GM21619 (cell line): Measurements from ENCODE around the gene CALML6.

Source experiments
- ATAC-seq: cut with Tn5 transposase; IDR thresholded peaks from one replicate; pipeline ENCODE4 v1.9.1; 2021; ENCODE audit not compliant: unreplicated experiment

The CALML6 gene

GRCh38 chr1:1941211-1941841, 26.3 kb downstream of the CALML6 start:
- no peak for ATAC-seq

GRCh38 chr1:1941868-1942752, 27.1 kb downstream of the CALML6 start:
- ATAC-seq, result no peak

- ATAC-seq, result no peak
Measured at GRCh38 chr1:1942753-1943656, 27.9 kb downstream of the CALML6 start.

DNA sequence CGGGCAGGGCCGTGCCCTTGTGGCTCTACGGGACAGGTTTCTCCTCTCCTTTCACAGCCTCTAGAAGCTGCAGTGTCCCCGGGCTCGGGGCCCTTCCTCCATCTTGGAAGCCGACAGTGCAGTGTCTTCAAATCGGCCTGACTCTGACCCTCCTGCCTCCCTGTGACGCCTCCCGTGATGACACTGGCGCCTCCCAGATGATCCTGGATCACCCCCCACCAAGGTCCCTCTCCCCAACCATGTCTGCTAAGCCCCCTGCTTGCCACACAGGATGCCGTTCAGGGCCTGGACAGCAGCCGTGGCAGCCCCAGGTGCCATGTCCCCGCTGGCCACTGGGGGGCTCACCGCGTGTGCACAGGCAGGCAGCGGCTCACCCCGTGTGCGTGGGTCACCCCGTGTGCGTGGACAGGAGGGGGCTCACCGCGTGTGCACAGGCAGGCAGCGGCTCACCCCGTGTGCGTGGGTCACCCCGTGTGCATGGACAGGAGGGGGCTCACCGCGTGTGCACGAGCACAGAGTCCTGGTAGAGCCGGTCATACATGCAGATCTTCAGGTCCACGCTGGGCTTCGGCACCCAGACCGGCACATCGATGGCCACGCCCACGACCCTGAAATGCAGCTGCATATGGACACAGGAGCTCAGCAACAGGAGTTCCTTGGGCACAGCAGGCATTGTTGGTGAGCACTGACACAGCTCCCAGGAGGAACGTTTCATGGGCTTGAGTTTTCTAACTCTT, 28.9 kb downstream of the CALML6 start:
- no peak for ATAC-seq

- ATAC-seq, result no peak
Measured at GRCh38 chr1:1945782-1946393, 30.8 kb downstream of the CALML6 start.

- ATAC-seq, result no peak
Measured at GRCh38 chr1:1946540-1946939, 31.5 kb downstream of the CALML6 start.

DNA sequence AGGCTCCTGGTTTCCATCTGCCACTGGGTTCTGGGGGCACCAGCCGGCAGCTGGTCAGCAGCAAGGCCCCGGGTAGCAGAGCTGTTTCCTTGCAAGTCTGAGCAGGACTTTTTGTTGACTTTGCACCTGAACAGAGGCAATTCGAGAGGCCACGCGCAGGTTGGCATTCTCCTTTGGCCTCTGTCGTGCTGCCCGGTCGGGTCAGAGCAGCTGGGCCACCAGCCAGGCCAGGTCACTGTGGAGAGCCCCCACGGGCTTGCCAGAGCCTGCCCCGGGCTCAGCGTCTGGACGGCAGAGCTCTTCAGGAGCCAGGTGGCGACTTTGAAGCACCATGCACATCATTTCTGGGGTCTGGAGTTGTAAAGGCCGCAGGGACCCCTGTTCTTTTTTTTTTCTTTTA, 32.4 kb downstream of the CALML6 start:
- no peak for ATAC-seq

DNA sequence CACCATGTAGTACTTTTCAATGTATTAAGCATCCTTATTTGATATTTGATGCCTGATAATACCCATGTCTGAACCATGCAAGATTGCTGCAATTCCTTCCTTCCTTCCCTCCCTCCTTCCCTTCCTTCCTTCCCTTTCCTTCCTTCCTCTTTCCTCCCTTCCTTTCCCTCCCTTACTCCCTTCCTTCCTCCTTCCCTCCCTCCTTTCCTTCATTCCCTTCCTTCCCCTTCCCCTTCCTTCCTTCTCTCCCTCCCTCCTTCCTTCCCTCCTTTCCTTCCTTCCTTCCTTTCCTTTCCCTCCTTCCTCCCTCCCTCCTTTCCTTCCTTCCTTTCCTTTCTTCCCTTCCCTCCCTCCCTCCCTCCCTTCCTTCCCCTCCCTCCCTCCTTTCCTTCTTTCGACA, 33.7 kb downstream of the CALML6 start:
- ATAC-seq, result no peak

GRCh38 chr1:1950940-1951339, 35.9 kb downstream of the CALML6 start:
- ATAC-seq, result no peak

- no peak for ATAC-seq
Measured at GRCh38 chr1:1954015-1954414, 39.0 kb downstream of the CALML6 start.

GRCh38 chr1:1954831-1955441, 39.9 kb downstream of the CALML6 start:
- no peak for ATAC-seq

DNA sequence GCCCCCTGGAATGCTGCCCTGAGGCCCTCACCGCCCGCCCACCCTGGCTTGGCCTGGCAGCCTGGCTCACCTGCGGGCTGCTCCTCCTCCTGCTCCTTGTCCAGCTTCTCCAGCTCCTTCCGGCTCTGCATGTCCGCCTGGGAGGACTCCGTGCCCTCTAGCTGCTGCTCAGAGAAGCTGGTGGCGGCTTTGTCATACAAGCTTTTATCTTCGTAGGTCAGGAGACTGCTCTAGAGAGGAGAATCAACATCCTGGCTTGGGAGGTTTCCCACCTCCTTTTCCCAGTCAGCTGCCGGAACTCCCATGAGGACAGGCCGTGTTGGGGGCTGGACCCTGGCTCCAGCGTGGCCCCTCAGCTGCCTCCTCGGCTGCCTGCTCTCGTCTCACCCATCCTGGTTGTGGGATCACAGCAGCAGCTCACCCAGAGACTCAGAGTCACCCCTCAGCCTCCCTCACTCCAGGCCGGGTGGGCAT, 40.6 kb downstream of the CALML6 start:
- ATAC-seq, result no peak

DNA sequence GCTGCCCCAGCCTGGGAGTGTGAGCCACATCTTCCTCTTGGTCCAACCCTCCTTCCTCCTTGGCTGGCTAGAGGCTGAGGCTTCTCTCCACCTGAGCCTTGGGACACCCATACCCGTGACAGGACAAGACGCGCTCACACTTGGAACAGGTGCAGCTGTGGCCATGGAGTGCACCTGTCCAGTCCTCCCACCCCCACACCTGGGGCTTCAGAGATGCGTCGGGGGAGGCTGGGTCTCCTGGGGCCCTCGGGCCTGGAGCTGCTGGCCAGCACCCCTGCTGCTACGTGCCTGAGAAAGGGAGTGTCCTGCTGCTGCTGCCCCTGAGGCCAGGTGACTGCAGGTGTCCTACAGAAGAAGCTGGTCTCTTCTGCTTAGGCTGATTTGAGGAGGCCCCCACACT, 41.0 kb downstream of the CALML6 start:
- ATAC-seq, result no peak

DNA sequence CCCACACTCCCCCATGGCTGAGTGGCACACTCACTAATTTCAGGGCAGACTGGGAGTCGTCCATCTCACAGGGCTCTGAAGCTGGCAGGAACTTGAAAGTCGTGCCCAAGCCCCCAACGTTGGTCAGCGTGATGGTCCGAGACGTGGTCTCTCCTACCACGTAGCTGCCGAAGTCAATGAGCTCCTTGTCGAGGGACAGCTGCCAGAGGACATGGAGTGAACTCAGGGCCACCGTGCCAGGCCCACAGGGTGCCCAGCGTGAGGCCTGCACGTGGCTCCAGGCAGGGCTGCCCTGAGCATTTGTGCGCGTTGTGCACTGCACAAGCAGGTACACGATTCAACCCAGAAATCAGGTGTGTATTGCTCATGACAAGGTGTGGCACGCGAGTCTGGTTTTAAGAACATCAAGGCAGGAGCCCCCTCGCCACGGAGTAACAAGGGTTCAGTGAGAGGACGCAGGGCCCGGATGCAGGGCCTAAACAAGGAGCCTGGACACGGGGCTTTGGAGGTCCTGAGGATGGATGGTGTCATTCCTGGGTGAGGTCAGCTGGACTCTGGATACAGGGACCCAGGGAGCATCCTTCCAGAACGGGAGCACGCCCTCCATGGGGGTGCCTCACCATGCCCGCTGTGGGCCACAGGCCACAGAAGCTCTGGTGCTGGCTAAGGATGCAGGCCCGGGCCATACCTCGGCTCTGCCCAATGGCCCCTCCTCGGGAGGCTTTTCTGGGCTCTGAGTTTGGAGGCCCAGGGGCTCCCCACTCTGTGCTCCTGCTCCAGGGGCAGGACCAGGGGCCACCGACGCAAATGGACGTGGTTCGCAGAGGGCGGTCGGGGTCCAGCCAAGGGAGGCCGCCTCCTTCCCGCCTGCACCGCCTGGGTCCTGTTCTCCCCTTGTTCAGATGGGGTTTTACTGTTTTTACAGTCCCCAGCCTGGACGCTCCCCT, 41.8 kb downstream of the CALML6 start:
- no peak for ATAC-seq

- no peak for ATAC-seq
Measured at GRCh38 chr1:1957533-1957961, 42.5 kb downstream of the CALML6 start.

GRCh38 chr1:1958071-1958541, 43.0 kb downstream of the CALML6 start:
- ATAC-seq, result no peak

DNA sequence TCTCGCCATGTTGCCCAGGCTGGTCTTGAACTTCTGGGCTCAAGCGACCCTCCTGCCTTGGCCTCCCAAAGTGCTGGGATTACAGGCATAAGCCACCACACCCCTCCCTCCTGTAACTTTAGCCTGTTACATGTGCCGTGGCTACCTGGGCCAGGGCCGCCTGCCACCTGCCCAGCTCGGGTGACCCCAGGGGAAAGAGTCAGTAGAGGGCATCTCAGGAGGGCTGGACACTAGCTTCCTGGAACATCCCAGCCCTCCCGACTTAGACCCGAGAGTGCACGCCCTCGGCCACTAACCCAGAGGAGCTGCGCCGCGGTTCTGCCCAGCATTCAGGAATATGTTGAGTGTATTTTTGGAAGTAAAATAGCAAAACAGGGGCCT, 44.4 kb downstream of the CALML6 start:
- ATAC-seq, result no peak

DNA sequence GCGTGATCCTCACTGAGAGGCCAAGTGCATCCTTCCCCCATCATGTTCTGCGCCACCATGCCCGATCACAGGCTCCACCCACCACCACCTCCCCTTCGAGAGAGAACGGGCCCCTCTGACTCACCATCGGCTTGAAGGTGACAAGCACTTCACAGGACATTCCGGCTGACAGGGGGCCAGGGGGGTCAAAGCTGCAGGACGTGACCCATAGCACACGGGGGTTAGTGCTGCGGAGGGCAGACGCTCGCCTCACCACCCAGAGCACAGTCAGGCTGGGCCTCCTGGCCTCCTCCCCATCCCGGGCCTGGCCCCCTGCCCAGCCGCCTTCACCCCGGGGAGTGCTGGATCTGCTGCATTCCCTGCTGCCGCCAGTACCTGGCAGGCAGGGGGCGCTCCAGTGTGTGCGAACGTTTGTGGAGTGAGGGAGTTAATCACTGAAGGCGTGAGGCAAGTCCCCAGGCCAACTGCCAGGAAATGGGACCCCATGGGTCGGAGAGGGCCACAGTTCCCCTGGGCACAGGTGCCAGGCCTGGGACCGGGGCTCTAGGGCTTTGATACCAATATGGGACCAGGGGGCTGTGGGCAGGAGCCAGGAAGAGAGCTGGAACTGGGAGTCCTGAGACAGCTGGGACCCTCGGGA, 44.9 kb downstream of the CALML6 start:
- ATAC-seq, result no peak
